Nephron progenitor cell (in vitro differentiated cells): ENCODE results near the gene SEL1L3.
"Not testable (repeated sequence)": the region's sequence is repeated elsewhere in the genome, so short reads cannot be mapped to it uniquely, and the experiment has no call there.

ENCODE experiments used
- DNase-seq: peaks from one replicate; pipeline ENCODE4 v3.0.0; 2021
- H3K27ac Mint-ChIP-seq: 2 replicates; pipeline ENCODE4 v1.8.0; 2021; ENCODE audit warnings: mild to moderate bottlenecking, moderate library complexity, mixed read lengths
- H3K27me3 Mint-ChIP-seq: 2 replicates; pipeline ENCODE4 v1.8.0; 2021; ENCODE audit warnings: mild to moderate bottlenecking, low read depth, mixed read lengths; ENCODE audit not compliant: poor library complexity
- H3K36me3 Mint-ChIP-seq: 2 replicates; pipeline ENCODE4 v1.8.0; 2021; ENCODE audit warnings: low read depth, mixed read lengths
- H3K4me1 Mint-ChIP-seq: 2 replicates; pipeline ENCODE4 v1.8.0; 2021; ENCODE audit warnings: mixed read lengths
- H3K4me3 Mint-ChIP-seq: 2 replicates; pipeline ENCODE4 v1.8.0; 2021; ENCODE audit warnings: mild to moderate bottlenecking, moderate library complexity, mixed read lengths
- H3K9me3 Mint-ChIP-seq: 2 replicates; pipeline ENCODE4 v1.8.0; 2021; ENCODE audit warnings: mild to moderate bottlenecking, moderate library complexity, mixed read lengths
- TF ChIP-seq, protein P1 (sequence below): fragments of 200-600 bp; sonication (generic); IDR thresholded peaks from 2 replicates; pipeline ENCODE4 v1.5.0; 2021; ENCODE audit warnings: antibody characterized with exemption

The SEL1L3 gene

DNA sequence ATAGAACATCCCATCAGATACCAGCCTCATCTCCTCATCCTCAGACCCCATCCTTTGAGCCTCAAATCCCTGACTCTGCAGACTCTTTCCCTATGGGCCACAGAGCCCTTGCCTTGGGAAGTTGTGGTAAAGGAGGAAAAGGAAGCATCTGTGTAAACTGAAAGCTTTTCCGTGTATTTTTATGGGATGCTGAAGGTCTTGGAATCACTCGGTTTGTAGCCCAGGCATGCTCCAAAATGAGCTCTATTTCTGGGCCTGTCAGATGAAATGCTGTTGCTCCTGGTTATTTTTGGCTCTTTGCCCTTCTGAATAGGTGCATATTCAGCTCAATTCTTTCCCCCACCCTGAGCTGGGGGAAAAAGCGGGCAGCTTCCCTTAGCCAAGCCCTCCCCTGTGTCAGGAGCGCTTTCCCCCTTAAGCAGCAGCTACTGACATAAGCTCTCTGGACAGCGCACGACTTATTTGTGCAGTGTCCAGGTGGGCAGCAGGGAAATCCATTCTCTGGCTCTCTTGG is 5.0 kb upstream of the SEL1L3 start:
- TF ChIP-seq, protein P1, sequence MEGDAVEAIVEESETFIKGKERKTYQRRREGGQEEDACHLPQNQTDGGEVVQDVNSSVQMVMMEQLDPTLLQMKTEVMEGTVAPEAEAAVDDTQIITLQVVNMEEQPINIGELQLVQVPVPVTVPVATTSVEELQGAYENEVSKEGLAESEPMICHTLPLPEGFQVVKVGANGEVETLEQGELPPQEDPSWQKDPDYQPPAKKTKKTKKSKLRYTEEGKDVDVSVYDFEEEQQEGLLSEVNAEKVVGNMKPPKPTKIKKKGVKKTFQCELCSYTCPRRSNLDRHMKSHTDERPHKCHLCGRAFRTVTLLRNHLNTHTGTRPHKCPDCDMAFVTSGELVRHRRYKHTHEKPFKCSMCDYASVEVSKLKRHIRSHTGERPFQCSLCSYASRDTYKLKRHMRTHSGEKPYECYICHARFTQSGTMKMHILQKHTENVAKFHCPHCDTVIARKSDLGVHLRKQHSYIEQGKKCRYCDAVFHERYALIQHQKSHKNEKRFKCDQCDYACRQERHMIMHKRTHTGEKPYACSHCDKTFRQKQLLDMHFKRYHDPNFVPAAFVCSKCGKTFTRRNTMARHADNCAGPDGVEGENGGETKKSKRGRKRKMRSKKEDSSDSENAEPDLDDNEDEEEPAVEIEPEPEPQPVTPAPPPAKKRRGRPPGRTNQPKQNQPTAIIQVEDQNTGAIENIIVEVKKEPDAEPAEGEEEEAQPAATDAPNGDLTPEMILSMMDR: no peak
- H3K36me3 Mint-ChIP-seq: no peaks in the 10 kb centered on the region
- no peak overlapping the region for H3K27ac Mint-ChIP-seq
- H3K4me1 Mint-ChIP-seq: peaks cover 29% of the 10 kb centered on the region
- peaks cover 49% of the 10 kb centered on the region for H3K27me3 Mint-ChIP-seq
- no peak for DNase-seq
- H3K4me3 Mint-ChIP-seq: no peak overlapping the region
- H3K9me3 Mint-ChIP-seq: no peaks in the 10 kb centered on the region

DNA sequence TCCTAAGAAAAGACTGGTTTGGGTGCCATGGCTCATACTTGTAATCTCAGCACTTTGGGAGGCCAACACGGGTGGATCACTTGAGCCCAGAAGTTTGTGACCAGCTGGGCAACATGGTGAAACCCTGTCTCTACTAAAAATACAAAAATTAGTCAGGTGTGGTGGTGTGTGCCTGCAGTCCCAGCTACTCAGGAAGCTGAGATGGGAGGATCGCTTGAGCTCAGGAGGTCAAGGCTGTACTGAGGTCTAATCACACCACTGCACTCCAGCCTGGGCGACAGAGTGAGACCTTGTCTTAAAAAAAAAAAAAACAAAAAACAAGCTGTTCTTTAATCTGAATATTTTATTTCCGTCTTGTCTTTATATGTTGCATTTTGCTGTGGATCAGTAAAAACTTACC is 3.6 kb upstream of the SEL1L3 start:
- Mint-ChIP-seq H3K27me3 (peaks cover 59% of the 10 kb centered on the region), H3K4me1 (peaks cover 37% of the 10 kb centered on the region)
- H3K36me3 Mint-ChIP-seq, H3K4me3 Mint-ChIP-seq, H3K27ac Mint-ChIP-seq, H3K9me3 Mint-ChIP-seq, DNase-seq: not testable (repeated sequence)

DNA sequence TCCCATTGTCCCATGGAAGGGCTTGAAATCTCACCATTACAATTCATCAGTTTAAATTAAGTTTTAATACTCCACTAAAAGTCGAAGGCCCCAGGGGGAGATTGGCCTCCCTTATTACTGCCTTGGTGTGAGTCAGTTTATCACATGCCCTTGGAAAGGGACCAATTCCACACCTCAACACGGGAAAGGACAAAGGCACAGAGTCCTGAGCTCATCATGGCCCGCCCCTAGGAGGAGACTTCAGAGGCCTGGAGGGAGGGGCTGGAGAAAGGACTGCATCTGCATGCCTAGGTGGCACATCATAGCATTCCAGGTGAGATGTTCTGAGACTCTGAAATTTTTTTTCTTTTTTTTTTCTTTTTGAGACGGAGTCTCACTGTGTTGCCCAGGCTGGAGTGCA is 2.8 kb upstream of the SEL1L3 start:
- no peak for DNase-seq

DNA sequence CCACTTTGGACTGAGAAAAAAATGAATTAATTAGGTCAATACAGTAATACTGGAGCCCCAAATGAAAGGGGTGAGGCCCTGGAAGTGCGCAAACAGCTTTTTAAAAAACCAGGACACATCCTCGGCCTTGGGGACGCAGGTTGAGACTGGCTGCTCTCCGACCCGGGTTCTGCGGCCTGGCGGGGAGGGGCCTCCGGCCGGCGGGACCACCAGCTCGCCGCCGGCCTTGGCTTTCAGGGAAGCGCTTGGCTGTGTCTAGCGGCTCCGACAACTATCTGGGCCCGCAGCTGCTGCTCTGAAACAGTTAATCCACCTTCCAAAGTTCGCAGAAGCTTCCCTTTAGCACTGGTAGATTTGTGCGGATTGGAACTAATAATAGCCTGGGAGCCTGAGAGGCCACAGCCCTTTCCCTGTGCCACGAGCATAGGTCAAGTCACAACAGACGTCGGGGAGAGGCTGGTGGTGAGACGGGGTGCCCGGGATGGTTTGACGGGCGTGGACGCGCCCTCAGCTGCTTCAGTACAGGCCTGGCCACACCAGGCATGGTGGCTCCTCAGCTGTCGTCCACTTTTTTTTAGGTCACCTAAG is 1.1 kb upstream of the SEL1L3 start:
- Mint-ChIP-seq H3K27me3 (peaks cover 84% of the 10 kb centered on the region), H3K27ac (no peak overlapping the region)

More for the DNA sequence above, 2.8 kb upstream of the SEL1L3 start:
- Mint-ChIP-seq H3K9me3 (no peaks in the 10 kb centered on the region), H3K36me3 (no peaks in the 10 kb centered on the region), H3K27ac (no peak overlapping the region), H3K4me1 (peaks cover 37% of the 10 kb centered on the region), H3K4me3 (no peak overlapping the region), H3K27me3 (peaks cover 67% of the 10 kb centered on the region)
- TF ChIP-seq, protein P1: no peak

DNA sequence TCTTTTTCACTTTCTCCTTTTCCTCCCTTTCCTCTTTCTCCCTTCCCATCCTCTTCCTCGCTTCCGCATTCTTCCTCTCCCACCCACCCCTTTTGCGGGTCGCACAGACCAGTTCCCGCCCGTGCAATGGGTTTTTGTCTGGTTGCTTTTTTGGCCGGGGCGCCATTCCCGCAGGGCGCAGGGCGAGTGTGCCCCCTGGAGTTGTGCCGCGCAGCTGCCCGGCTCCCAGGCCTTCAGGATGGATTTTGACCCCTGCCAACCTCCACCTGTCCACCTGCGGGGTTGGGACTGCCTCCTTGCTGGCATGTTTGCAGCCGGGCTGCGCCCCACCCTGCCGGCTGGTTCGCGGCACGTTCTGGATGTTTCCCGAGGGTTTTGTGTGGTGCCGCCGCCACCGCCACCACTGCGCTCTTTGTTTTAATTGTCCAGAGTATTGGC is 578 bp upstream of the SEL1L3 start:
- DNase-seq: peak; percentile 35
- no peaks in the 10 kb centered on the region for H3K9me3 Mint-ChIP-seq
- H3K27me3 Mint-ChIP-seq: peaks cover 86% of the 10 kb centered on the region
- no peaks in the 10 kb centered on the region for H3K36me3 Mint-ChIP-seq
- H3K4me1 Mint-ChIP-seq: peaks cover 37% of the 10 kb centered on the region
- peak overlapping the region; percentile 81 for H3K4me3 Mint-ChIP-seq
- H3K27ac Mint-ChIP-seq: no peak overlapping the region
- TF ChIP-seq, protein P1: peak; percentile 27

More for the DNA sequence above, 1.1 kb upstream of the SEL1L3 start:
- TF ChIP-seq, protein P1: no peak
- H3K36me3 Mint-ChIP-seq: no peaks in the 10 kb centered on the region
- peaks cover 37% of the 10 kb centered on the region for H3K4me1 Mint-ChIP-seq
- DNase-seq: peak; percentile 34
- peak overlapping the region; percentile 81 for H3K4me3 Mint-ChIP-seq
- H3K9me3 Mint-ChIP-seq: no peaks in the 10 kb centered on the region

DNA sequence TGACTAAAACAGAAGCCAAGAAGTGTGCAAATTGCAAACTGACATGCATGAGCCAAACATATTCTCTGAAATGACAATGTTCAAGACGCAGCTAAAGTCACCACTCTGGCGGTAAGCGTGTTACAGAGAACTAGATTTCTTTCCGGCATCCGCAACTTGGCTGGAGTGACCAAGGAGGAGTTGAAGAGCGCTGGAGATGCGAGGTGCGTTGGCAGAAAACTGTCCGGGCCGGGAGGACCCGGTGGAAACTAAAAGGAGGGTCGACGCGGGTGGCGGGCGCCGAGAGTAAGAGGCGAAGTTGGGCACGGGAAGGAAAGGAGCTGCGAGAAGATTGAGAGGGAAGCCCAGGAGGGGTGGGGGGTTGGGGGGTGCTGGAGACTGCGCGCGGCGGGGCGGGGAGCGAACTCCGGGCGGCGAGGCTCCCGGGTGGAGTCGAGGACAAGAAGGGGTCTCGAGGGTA is 807 bp downstream of the SEL1L3 start:
- Mint-ChIP-seq H3K9me3 (no peaks in the 10 kb centered on the region), H3K27ac (no peak overlapping the region), H3K4me1 (peaks cover 28% of the 10 kb centered on the region), H3K4me3 (peak overlapping the region; percentile 95), H3K27me3 (peaks cover 78% of the 10 kb centered on the region), H3K36me3 (no peaks in the 10 kb centered on the region)
- DNase-seq: peak; percentile 33
- TF ChIP-seq, protein P1: no peak
